GM08714 (cell line): ENCODE measurements around the gene BRD2.

ENCODE experiments used
- H3K4me3 ChIP-seq: fragments of 200-500 bp; sonication (Bioruptor generic); 2 replicates; pipeline ENCODE4 v1.5.1; 2014; ENCODE audit warnings: mild to moderate bottlenecking, low read length, inconsistent platforms
- ZNF274 ChIP-seq: IDR thresholded peaks from 2 replicates; pipeline ENCODE4 v1.6.1; 2012; ENCODE audit warnings: mild to moderate bottlenecking, low read depth, low read length

BRD2 gene

GRCh38 chr6:32956176-32956575, 12.2 kb upstream of the BRD2 start:
- H3K4me3 ChIP-seq: no peak overlapping the region
- TF ChIP-seq ZNF274: no peak

DNA sequence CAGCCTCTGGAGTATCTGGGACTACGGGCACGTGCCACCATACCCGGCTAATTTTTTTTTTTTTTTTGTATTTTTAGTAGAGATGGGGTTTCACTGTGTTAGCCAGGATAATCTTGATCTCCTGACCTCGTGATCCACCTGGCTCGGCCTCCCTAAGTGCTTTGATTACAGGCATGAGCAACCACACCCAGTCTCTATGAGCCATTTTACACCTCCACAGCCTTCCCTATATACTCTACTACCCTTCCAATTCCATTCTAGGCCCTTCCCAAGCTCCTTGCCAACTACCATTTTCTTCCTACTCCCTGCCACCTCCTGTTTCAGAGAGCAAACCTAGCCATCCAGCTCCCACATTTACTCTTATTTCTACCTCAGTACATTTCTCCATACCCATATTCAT, 7.8 kb upstream of the BRD2 start:
- H3K4me3 ChIP-seq: no peak overlapping the region
- no peak for TF ChIP-seq ZNF274

GRCh38 chr6:32962213-32962826, 6.1 kb upstream of the BRD2 start:
- no peak for TF ChIP-seq ZNF274
- no peak overlapping the region for H3K4me3 ChIP-seq

- H3K4me3 ChIP-seq: no peak overlapping the region
Observed at GRCh38 chr6:32963866-32964265, 4.5 kb upstream of the BRD2 start.

DNA sequence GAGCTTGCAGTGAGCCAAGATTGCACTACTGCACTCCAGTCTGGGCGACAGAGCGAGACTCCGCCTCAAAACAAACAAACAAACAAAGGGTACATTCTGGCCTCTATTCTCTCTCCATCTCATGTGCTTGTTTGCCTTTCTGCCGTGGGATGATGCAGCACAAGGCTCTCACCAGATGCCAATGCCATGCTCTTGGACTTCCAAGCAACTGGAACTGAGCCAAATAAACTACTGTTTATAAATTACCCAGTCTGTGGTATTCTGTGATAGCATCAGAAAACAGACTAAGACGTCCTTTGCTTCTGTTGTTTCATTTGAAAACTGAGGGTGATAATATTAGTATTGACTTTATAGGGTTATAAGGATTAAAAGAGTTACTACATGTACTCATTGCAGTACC, 3.6 kb upstream of the BRD2 start:
- TF ChIP-seq ZNF274: no peak
- H3K4me3 ChIP-seq: no peak overlapping the region

More at GRCh38 chr6:32963866-32964265, 4.5 kb upstream of the BRD2 start:
- no peak for TF ChIP-seq ZNF274

DNA sequence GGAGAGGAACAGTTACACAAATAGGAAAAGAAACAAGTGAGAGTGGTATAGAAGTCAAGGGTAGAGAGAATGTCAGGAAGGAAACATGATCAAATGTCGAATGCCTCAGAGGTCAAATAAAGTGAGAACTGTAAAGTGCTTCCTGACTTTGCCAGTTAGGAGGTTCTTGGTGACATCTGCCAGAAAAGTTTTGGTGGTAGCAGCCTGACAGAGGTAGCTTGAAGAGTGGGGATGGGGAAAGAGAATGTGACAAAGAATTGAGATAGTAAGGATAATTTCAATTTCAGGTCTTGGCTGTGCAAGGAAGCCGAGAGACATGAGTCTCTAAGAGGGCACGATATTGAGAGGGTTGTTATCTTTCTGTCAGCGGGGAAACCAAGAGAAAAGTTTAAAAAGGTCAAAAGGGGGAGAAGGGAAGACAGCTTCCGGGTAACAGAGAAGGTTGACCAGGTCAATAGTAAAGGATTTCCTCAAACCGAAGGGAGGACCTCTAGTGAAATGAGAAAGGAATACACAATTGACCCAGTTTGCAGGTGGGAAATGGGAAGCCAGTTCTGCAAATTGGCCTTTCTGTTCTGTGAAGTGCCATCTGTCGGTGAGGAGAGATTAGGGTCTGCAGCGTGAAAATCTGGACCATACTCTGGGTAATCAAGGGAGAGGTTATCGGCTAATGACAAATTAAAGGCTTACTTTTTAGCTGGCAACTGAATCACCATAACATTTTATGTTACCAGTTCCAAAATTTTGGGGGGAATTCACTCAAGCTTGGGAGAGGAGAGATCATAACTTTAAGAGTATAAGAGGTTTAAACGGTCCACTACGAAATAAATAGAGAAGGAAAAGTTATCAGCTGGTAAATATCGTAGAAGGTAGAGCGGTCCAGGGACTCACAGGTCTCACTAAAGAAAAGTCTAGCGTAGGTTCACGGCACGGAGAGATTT, 973 bp upstream of the BRD2 start:
- no peak for TF ChIP-seq ZNF274
- H3K4me3 ChIP-seq: peak overlapping the region; percentile 86

DNA sequence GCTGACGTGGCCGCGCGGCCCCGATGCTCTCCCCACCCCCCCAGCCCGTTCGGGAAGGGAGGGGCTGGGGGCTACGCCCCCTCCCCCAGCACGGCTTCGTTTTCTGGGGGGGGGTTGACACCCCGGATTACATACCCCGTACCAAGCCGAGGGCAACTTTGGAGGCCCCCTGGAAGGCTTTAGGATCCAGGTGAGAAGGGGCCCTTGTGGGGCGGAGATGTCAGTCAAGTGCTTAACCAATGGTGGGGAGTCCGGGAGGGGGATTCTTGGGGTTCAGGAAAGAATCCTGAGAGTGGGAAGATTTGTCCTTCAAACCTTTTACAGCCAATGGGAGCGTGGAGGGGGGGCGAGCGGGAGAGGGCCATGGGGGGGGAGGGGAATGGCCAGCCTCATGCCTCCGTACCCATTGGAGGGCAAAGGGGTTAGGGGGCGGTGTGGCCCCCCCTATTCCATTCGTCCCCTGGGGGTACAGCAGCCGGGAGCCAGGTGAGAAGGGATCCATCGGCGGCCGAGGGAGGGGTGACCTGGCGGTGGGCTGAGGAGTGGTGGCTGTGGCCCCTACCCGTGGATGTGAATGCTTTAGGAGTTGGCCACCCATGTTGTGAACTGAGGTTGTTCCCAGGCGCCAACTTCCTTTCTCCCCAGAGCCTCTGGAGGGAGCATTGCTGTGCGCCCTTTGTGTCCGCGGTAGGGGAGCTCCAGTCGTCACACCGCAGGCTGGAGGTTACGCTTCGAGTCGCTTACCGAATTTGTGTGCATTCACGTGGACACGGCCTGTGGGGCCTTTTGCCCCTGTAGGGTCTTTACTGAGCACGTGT, 682 bp downstream of the BRD2 start:
- peak overlapping the region; percentile 86 for H3K4me3 ChIP-seq
- no peak for TF ChIP-seq ZNF274

- H3K4me3 ChIP-seq: peak overlapping the region; percentile 86
- no peak for TF ChIP-seq ZNF274
Observed at GRCh38 chr6:32969685-32970412, 1.5 kb downstream of the BRD2 start.

DNA sequence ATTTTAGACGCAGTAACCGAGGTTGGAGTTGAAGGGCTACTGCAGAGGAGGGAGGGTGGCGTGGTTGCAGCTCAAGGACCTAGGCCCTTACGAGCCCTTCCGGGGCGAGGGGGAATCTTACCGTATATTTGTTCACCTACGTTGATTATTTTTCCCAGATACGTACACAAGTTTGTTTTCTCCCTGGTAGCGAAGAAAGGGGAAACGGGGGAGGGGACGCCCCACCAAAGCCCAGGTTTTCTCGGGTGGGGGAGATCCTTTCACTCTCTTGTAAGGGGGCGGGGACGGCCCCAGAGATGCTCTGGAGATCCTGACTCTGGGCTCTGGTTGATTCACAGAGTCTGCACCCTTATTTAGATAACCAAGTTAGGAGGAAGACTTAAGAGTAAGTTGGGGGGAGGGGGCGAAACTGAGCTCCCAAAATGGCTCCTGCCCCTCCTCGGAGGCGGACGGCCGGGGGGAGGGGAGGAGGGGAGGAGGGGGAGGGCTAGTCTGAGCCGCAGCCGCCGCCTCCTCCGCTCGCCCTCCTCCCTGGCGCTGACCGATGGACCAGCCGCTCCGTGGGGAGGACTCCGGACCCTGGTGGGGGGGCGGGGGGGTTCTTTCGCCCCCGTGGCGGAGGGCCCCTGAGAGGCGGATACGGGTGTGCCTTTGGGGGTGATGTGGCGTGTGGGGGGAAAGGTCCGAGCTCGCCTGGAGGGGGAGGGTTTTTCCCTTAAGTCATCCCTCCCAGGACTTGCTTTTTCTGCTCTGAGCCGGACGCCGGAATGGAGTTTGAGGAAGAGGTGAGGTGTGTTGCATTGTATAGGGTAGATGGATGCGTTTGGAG, 2.2 kb downstream of the BRD2 start:
- peak overlapping the region; percentile 98 for H3K4me3 ChIP-seq
- TF ChIP-seq ZNF274: no peak

DNA sequence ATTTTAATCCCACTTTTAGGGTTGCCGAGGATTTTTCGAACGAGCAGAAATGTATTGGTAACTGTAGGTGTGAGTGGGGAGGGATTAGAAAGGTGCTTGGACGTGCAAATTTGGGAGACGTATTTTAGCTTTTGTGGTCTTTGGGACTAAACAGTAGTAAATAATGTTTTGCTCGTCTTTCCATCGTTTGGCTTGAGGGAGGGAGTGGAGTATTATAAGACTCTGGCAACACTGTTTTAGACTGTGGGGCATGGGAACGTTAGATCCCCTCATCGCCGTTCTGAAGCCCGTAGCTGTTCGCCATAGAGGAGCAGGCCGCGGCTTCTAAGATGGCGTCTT, 2.8 kb downstream of the BRD2 start:
- peak overlapping the region; percentile 98 for H3K4me3 ChIP-seq
- no peak for TF ChIP-seq ZNF274

- TF ChIP-seq ZNF274: no peak
- H3K4me3 ChIP-seq: peak overlapping the region; percentile 99
Observed at GRCh38 chr6:32971581-32972352, 3.4 kb downstream of the BRD2 start.

DNA sequence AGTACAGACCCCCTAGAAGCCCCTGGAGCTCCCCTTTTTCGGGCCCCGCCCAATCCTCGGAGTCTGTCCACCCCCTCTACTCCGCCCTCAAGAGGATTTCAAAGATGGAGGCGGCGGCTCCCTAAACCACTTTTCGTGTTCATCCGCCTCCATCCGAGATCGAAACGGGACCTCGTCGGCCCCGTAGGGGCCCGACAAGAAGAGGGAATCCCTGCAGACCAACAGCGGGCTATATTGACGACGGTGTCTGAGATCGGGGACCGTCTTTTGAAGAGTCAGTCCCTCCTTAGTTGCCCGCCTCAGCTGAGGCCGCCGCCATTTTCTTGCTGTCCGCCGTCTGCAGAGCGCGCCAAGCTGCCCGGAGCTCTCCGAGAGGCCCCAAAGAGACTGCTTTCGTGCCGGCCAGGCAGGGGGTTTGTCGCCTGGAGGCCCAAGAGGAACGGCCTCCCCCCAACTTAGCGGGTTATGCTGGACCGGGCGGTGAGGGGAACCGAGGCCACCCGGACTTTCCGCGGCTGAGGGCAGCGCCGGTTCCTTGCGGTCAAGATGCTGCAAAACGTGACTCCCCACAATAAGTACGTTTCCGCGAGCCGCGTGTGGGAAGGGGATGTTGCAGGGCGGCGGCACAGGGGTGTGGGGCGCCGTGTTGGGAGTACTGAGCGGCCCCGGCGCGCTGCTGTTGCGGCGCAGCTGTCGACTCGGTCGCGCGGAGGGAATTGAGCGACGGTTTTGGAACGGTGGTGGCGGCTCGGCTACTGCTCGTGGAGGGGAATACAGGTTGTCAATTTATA, 4.2 kb downstream of the BRD2 start:
- TF ChIP-seq ZNF274: no peak

More for the DNA sequence above, 4.2 kb downstream of the BRD2 start:
- peak overlapping the region; percentile 99 for H3K4me3 ChIP-seq
